Measurements from ENCODE around the gene NCKAP5. TPM values are rescaled to one million over a fixed set of nuclear protein-coding genes. Genes with fewer than 3 reads are reported as not detected.

Gene NCKAP5
- total and polyA plus RNA-seq, 9 of the 15 experiments (the other 6 are each of a cell fraction or from before 2014, with no cell fraction given) = not detected

- ChIA-PET CTCF (ENCODE audit: low intra/inter-chr PET ratio) (no interaction called here), POLR2A (no interaction called here)
- no peak for TF ChIP-seq U2AF2 (optimal IDR thresholded peaks at IDR 0.05; ENCODE audit: low read depth, low read length)
- TF ChIP-seq ZNF280B (CRISPR knock-in tag; IDR thresholded peaks at IDR 0.05) = no peak
- TF ChIP-seq PKNOX1 (IDR thresholded peaks at IDR 0.05) = no peak
- no peak for TF ChIP-seq SIN3A (IDR thresholded peaks at IDR 0.05; ENCODE audit: borderline replicate concordance in 2 of 2, control insufficient read depth in 1 of 2, low read depth in 2 of 2, low read length in 2 of 2)
- TF ChIP-seq E2F6 (IDR thresholded peaks at IDR 0.05; ENCODE audit: borderline replicate concordance in 1 of 2, extremely low read depth in 1 of 2, insufficient read depth in 1 of 2, insufficient read length in 1 of 2, low read depth in 1 of 2, low read length in 1 of 2, poor library complexity in 1 of 2, severe bottlenecking in 1 of 2) = no peak
- no peak for TF ChIP-seq ZNF699 (CRISPR knock-in tag; IDR thresholded peaks at IDR 0.05; ENCODE audit: insufficient replicate concordance)
- no peak for TF ChIP-seq ZNF12 (CRISPR knock-in tag; IDR thresholded peaks at IDR 0.05)
- BruUV-seq (replicated peaks) = no TSS peak
- FAIRE-seq = no peak
- in situ Hi-C loops (cut with MboI) = no loop called here
- H3K36me3 ChIP-seq (ENCODE audit: control insufficient read depth, insufficient read depth, low read length) = no peaks in the 10 kb centered on the region
- H3K27ac ChIP-seq (ENCODE audit: extremely low read depth, low read depth, low read length) = no peak overlapping the region
- H3K4me3 ChIP-seq = no peak overlapping the region
- H2AFZ ChIP-seq (ENCODE audit: low read depth, low read length) = no peak overlapping the region
- no peaks in the 10 kb centered on the region for H3K27me3 ChIP-seq (ENCODE audit: control insufficient read depth in 2 of 2, insufficient read depth in 2 of 2, low read length in 2 of 2)
- no peaks in the 10 kb centered on the region for H3K79me2 ChIP-seq (ENCODE audit: control insufficient read depth, insufficient read depth, low read length)
- H3K9me3 ChIP-seq (replicated peaks; ENCODE audit: control insufficient read depth, insufficient read depth, low read depth, low read length) = no peaks in the 10 kb centered on the region
- no peak overlapping the region for H3K4me2 ChIP-seq (ENCODE audit: insufficient read depth, low read length)
- intact Hi-C loops (cut with micrococcal nuclease) = no loop called here
- no peaks in the 10 kb centered on the region for H3K9me1 ChIP-seq (ENCODE audit: control insufficient read depth, insufficient read depth, low read length)
- H3K9ac ChIP-seq (ENCODE audit: insufficient read depth in 1 of 2, low read depth in 2 of 2, low read length in 2 of 2) = no peak overlapping the region
- no peaks in the 10 kb centered on the region for H3K4me1 ChIP-seq (replicated peaks in 1 of 2; ENCODE audit: control insufficient read depth in 2 of 2, insufficient read depth in 2 of 2, low read length in 2 of 2)
- H4K20me1 ChIP-seq (replicated peaks; ENCODE audit: control insufficient read depth, insufficient read depth, low read length) = no peaks in the 10 kb centered on the region
- no peak for ATAC-seq
- no peak for DNase-seq (ENCODE audit: extremely low read depth in 1 of 4, low spot score in 3 of 4)
Measured at GRCh38 chr2:133483181-133483580, 85.1 kb downstream of the NCKAP5 start.

All from K562 (cell line).